ENCODE data around the gene MRPL32. TPM values are rescaled to one million over a fixed set of nuclear protein-coding genes. Genes with fewer than 3 reads are reported as not detected.

MRPL32 gene
- total and polyA plus RNA-seq, 9 donors, result 43.3 to 51.7 (median 47.0) TPM

GRCh38 chr7:42924223-42924838 is 7.8 kb upstream of the MRPL32 start:
- H3K4me3 ChIP-seq (ENCODE audit: low read length), result no peak overlapping the region
- H3K27me3 ChIP-seq (ENCODE audit: control insufficient read depth, insufficient read depth, low read length), result no peaks in the 10 kb centered on the region
- H3K4me1 ChIP-seq (ENCODE audit: control insufficient read depth, insufficient read depth, low read length), result no peaks in the 10 kb centered on the region
- H3K36me3 ChIP-seq (ENCODE audit: control insufficient read depth, insufficient read depth, low read length), result peaks cover 27% of the 10 kb centered on the region
- no peak for DNase-seq
- H3K27ac ChIP-seq (ENCODE audit: low read length), result no peak overlapping the region
- H3K9me3 ChIP-seq (replicated peaks; ENCODE audit: control insufficient read depth, low read depth, low read length), result no peaks in the 10 kb centered on the region
- WGBS (ENCODE audit: insufficient coverage), result 100% methylated on average over 3 of the region's 5 CpGs

GRCh38 chr7:42925630-42926029 is 6.5 kb upstream of the MRPL32 start:
- Histone ChIP-seq H3K27ac (ENCODE audit: low read length) (no peak overlapping the region), H3K36me3 (ENCODE audit: control insufficient read depth, insufficient read depth, low read length) (peaks cover 23% of the 10 kb centered on the region), H3K9me3 (replicated peaks; ENCODE audit: control insufficient read depth, low read depth, low read length) (no peaks in the 10 kb centered on the region), H3K4me3 (ENCODE audit: low read length) (no peak overlapping the region), H3K4me1 (ENCODE audit: control insufficient read depth, insufficient read depth, low read length) (peaks cover 6% of the 10 kb centered on the region), H3K27me3 (ENCODE audit: control insufficient read depth, insufficient read depth, low read length) (no peaks in the 10 kb centered on the region)
- WGBS (ENCODE audit: insufficient coverage), result no CpG with 5 or more reads among the region's 1 CpG
- DNase-seq, result no peak

- Histone ChIP-seq H3K27me3 (ENCODE audit: control insufficient read depth, insufficient read depth, low read length) (no peaks in the 10 kb centered on the region), H3K4me1 (ENCODE audit: control insufficient read depth, insufficient read depth, low read length) (peaks cover 6% of the 10 kb centered on the region), H3K4me3 (ENCODE audit: low read length) (no peak overlapping the region), H3K27ac (ENCODE audit: low read length) (no peak overlapping the region), H3K36me3 (ENCODE audit: control insufficient read depth, insufficient read depth, low read length) (peaks cover 20% of the 10 kb centered on the region), H3K9me3 (replicated peaks; ENCODE audit: control insufficient read depth, low read depth, low read length) (no peaks in the 10 kb centered on the region)
- DNase-seq, result no peak
- no CpG with 5 or more reads among the region's 5 CpGs for WGBS (ENCODE audit: insufficient coverage)
Measured at GRCh38 chr7:42926204-42926603, 6.0 kb upstream of the MRPL32 start.

GRCh38 chr7:42928754-42929153 is 3.4 kb upstream of the MRPL32 start:
- Histone ChIP-seq H3K27ac (ENCODE audit: low read length) (no peak overlapping the region), H3K9me3 (replicated peaks; ENCODE audit: control insufficient read depth, low read depth, low read length) (no peaks in the 10 kb centered on the region), H3K36me3 (ENCODE audit: control insufficient read depth, insufficient read depth, low read length) (peaks cover 18% of the 10 kb centered on the region), H3K27me3 (ENCODE audit: control insufficient read depth, insufficient read depth, low read length) (no peaks in the 10 kb centered on the region), H3K4me3 (ENCODE audit: low read length) (no peak overlapping the region), H3K4me1 (ENCODE audit: control insufficient read depth, insufficient read depth, low read length) (peaks cover 14% of the 10 kb centered on the region)
- DNase-seq, result no peak
- 71% methylated on average over 1 of the region's 3 CpGs for WGBS (ENCODE audit: insufficient coverage)

- Histone ChIP-seq H3K27ac (ENCODE audit: low read length) (no peak overlapping the region), H3K4me1 (ENCODE audit: control insufficient read depth, insufficient read depth, low read length) (peaks cover 15% of the 10 kb centered on the region), H3K27me3 (ENCODE audit: control insufficient read depth, insufficient read depth, low read length) (no peaks in the 10 kb centered on the region), H3K4me3 (ENCODE audit: low read length) (no peak overlapping the region), H3K36me3 (ENCODE audit: control insufficient read depth, insufficient read depth, low read length) (peaks cover 16% of the 10 kb centered on the region), H3K9me3 (replicated peaks; ENCODE audit: control insufficient read depth, low read depth, low read length) (no peaks in the 10 kb centered on the region)
- no peak for DNase-seq
- 65% methylated on average over 3 of the region's 3 CpGs for WGBS (ENCODE audit: insufficient coverage)
Measured at GRCh38 chr7:42929449-42929848, 2.7 kb upstream of the MRPL32 start.

GRCh38 chr7:42930889-42931288 is 1.3 kb upstream of the MRPL32 start:
- peak overlapping the region; percentile 62 for H3K4me3 ChIP-seq (ENCODE audit: low read length)
- no peaks in the 10 kb centered on the region for H3K27me3 ChIP-seq (ENCODE audit: control insufficient read depth, insufficient read depth, low read length)
- H3K9me3 ChIP-seq (replicated peaks; ENCODE audit: control insufficient read depth, low read depth, low read length), result no peaks in the 10 kb centered on the region
- peaks cover 15% of the 10 kb centered on the region for H3K4me1 ChIP-seq (ENCODE audit: control insufficient read depth, insufficient read depth, low read length)
- no peak overlapping the region for H3K27ac ChIP-seq (ENCODE audit: low read length)
- peaks cover 13% of the 10 kb centered on the region for H3K36me3 ChIP-seq (ENCODE audit: control insufficient read depth, insufficient read depth, low read length)
- DNase-seq, result no peak
- WGBS (ENCODE audit: insufficient coverage), result no CpG with 5 or more reads among the region's 5 CpGs

GRCh38 chr7:42931447-42931833 is 736 bp upstream of the MRPL32 start:
- H3K36me3 ChIP-seq (ENCODE audit: control insufficient read depth, insufficient read depth, low read length), result peaks cover 8% of the 10 kb centered on the region
- 0% methylated on average over 4 of the region's 12 CpGs for WGBS (ENCODE audit: insufficient coverage)
- peak overlapping the region; percentile 62 for H3K4me3 ChIP-seq (ENCODE audit: low read length)
- H3K27me3 ChIP-seq (ENCODE audit: control insufficient read depth, insufficient read depth, low read length), result no peaks in the 10 kb centered on the region
- peak; percentile 35 for DNase-seq
- peaks cover 15% of the 10 kb centered on the region for H3K4me1 ChIP-seq (ENCODE audit: control insufficient read depth, insufficient read depth, low read length)
- no peaks in the 10 kb centered on the region for H3K9me3 ChIP-seq (replicated peaks; ENCODE audit: control insufficient read depth, low read depth, low read length)
- H3K27ac ChIP-seq (ENCODE audit: low read length), result peak overlapping the region; percentile 77

- DNase-seq, result peak; percentile 77
- Histone ChIP-seq H3K9me3 (replicated peaks; ENCODE audit: control insufficient read depth, low read depth, low read length) (no peaks in the 10 kb centered on the region), H3K27me3 (ENCODE audit: control insufficient read depth, insufficient read depth, low read length) (no peaks in the 10 kb centered on the region), H3K4me3 (ENCODE audit: low read length) (peak overlapping the region; percentile 62), H3K36me3 (ENCODE audit: control insufficient read depth, insufficient read depth, low read length) (peaks cover 8% of the 10 kb centered on the region), H3K27ac (ENCODE audit: low read length) (peak overlapping the region; percentile 89), H3K4me1 (ENCODE audit: control insufficient read depth, insufficient read depth, low read length) (peaks cover 15% of the 10 kb centered on the region)
- WGBS (ENCODE audit: insufficient coverage), result 3% methylated on average over 8 of the region's 17 CpGs
Measured at GRCh38 chr7:42932811-42933591, 825 bp downstream of the MRPL32 start.

GRCh38 chr7:42934291-42934690 is 2.1 kb downstream of the MRPL32 start:
- no peak overlapping the region for H3K4me3 ChIP-seq (ENCODE audit: low read length)
- no peak for DNase-seq
- no peaks in the 10 kb centered on the region for H3K27me3 ChIP-seq (ENCODE audit: control insufficient read depth, insufficient read depth, low read length)
- H3K4me1 ChIP-seq (ENCODE audit: control insufficient read depth, insufficient read depth, low read length), result peaks cover 15% of the 10 kb centered on the region
- H3K27ac ChIP-seq (ENCODE audit: low read length), result no peak overlapping the region
- peaks cover 14% of the 10 kb centered on the region for H3K36me3 ChIP-seq (ENCODE audit: control insufficient read depth, insufficient read depth, low read length)
- no peaks in the 10 kb centered on the region for H3K9me3 ChIP-seq (replicated peaks; ENCODE audit: control insufficient read depth, low read depth, low read length)
- no CpG with 5 or more reads among the region's 3 CpGs for WGBS (ENCODE audit: insufficient coverage)

- Histone ChIP-seq H3K9me3 (replicated peaks; ENCODE audit: control insufficient read depth, low read depth, low read length) (no peaks in the 10 kb centered on the region), H3K27me3 (ENCODE audit: control insufficient read depth, insufficient read depth, low read length) (no peaks in the 10 kb centered on the region), H3K27ac (ENCODE audit: low read length) (no peak overlapping the region), H3K4me3 (ENCODE audit: low read length) (no peak overlapping the region), H3K4me1 (ENCODE audit: control insufficient read depth, insufficient read depth, low read length) (peaks cover 9% of the 10 kb centered on the region), H3K36me3 (ENCODE audit: control insufficient read depth, insufficient read depth, low read length) (peaks cover 16% of the 10 kb centered on the region)
- no CpG with 5 or more reads among the region's 5 CpGs for WGBS (ENCODE audit: insufficient coverage)
- no peak for DNase-seq
Measured at GRCh38 chr7:42935861-42936260, 3.7 kb downstream of the MRPL32 start.
